OCI-LY7 (cell line): ENCODE results near the gene PRR5L.

ENCODE experiments used
- EZH2phosphoT487 ChIP-seq: fragments of 200-600 bp; sonication (generic); IDR thresholded peaks from 2 replicates; pipeline ENCODE4 v1.6.1; 2018; ENCODE audit warnings: low read depth, borderline replicate concordance, mild to moderate bottlenecking, mixed run types, antibody characterized with exemption, low read length, moderate library complexity, mixed read lengths
- TF ChIP-seq, protein P1 (sequence below): fragments of 200-600 bp; sonication (generic); conservative IDR thresholded peaks from 2 replicates; pipeline ENCODE4 v1.5.1; 2014; ENCODE audit warnings: mild to moderate bottlenecking, antibody characterized with exemption, low read length, moderate library complexity, mixed read lengths

DNA sequence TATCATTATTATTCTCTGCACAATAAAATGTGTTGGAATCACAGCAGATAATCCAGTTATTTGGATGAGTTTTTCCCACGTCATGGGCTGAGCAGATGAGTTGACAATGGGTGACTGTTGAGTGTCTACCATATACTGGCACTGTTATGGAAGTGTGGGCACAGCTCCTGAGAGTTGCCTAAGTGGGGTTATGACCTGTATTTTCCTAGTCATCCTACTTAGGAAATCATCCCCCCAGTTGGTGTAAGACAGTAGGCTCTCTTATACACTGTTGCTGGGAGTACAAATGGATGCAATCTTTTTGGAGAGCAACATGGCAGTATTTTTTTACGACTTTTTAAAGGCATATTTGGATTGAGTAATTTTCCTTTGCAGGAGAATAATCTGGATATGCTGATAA is 147.6 kb downstream of the PRR5L start:
- no peak for TF ChIP-seq EZH2phosphoT487
- TF ChIP-seq, protein P1, sequence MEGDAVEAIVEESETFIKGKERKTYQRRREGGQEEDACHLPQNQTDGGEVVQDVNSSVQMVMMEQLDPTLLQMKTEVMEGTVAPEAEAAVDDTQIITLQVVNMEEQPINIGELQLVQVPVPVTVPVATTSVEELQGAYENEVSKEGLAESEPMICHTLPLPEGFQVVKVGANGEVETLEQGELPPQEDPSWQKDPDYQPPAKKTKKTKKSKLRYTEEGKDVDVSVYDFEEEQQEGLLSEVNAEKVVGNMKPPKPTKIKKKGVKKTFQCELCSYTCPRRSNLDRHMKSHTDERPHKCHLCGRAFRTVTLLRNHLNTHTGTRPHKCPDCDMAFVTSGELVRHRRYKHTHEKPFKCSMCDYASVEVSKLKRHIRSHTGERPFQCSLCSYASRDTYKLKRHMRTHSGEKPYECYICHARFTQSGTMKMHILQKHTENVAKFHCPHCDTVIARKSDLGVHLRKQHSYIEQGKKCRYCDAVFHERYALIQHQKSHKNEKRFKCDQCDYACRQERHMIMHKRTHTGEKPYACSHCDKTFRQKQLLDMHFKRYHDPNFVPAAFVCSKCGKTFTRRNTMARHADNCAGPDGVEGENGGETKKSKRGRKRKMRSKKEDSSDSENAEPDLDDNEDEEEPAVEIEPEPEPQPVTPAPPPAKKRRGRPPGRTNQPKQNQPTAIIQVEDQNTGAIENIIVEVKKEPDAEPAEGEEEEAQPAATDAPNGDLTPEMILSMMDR, result no peak
